Activated T-helper 9 cell treated with anti-CD3 and anti-CD28 coated beads, Interleukin-2, amount 50 U/mL, for 16 hours (primary cell): Measurements from ENCODE around the gene SLC25A42.
"Not testable (repeated sequence)": the region's sequence is repeated elsewhere in the genome, so short reads cannot be mapped to it uniquely, and the experiment has no call there.

Experiments
- DNase-seq: peaks from one replicate; pipeline ENCODE4 v3.0.0-alpha.2; 2020; ENCODE audit warnings: low read depth

The SLC25A42 gene

DNA sequence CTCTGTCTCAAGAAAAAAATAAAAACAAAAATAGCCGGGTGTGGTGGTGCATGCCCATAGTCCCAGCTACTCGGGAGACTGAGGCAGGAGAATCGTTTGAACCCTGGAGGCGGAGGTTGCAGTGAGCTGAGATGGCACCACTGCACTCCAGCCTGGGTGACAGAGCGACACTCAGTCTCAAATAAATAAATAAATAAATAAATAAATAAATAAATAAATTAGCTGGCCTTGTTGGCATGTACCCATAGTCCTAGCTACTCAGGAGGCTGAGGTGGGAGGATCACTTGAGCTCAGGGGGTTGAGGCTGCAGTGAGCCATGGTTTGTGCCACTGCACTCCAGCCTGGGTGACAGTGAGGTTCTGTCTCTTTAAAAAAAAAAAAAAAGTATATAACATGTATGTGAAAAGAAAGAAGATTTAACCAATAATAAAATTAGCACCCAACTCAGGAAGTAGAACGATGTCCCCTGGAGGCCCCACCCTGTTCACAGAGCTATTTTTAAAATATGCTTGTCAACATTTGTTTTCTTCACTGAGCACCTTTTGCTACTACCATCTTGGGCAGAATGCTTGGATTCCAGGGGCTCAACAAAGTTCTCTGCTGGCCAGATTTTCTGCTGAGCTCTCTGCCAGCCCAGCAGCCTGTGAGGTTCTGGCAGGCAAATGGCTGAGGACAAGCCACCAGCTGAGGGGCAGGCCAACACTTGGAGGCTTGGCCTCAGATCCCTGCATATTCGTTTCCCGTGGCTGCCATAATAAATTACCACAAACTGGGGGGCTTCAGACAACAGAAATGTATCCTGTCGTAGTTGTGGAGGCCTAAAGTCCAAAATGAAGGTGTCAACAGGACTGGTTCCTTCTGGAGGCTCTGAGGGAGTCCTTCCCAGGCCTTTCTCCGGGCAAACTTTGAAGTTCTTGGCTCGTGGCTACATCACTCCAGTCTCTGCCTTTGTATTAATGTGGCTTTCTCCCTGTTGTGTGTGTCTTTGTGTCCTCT is 5.2 kb downstream of the SLC25A42 start:
- no peak for DNase-seq

DNA sequence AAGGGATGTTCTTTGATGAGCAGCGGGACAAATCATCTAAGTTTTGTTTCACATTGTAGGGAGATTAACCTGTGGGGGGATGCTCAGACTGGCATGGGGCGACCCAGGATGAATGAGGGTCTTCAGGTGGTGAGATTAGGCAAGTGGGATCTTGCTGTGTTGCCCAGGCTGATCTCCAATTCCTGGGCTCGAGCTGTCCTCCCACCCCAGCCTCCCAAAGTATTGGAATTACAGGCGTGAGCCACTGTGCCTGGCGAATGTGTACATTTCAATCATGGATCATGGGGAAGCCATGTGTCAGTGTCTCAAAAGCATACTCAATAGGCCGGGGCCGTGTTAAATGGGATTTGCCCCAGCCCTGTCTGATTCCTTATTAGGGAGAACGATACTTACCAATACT is 8.1 kb downstream of the SLC25A42 start:
- DNase-seq: no peak

DNA sequence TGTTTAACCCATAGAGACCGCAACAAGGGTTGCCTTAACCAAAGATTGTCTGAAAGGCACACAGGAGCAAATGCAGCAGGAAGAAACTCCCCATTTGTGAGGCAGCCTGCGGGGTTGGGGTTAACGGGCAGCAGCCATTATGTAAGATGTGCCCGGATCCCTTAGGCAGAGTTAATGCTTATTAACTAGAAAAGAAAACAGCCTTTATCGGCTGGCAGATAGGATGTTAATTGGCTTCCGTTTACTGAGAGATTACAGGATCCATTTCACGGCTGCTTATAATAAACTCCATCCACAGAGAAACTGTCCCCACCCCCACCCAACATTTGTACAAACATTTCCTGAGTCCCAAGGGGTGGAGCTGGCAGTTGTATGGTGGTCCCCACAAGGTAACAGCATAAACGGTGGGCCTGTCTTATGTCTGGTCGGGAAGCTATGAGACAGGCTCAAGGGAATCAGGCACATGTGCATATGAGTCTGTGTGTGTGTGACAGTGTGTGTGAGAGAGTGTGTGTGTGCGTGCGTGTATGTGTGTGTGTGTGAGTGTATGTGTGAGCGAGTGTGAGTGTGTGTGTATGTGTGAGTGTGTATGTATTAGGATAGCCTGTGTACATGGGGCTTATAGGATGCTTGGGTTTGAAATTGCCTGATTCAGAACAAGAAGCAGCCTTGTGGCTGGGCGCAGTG is 10.5 kb downstream of the SLC25A42 start:
- DNase-seq: no peak

DNA sequence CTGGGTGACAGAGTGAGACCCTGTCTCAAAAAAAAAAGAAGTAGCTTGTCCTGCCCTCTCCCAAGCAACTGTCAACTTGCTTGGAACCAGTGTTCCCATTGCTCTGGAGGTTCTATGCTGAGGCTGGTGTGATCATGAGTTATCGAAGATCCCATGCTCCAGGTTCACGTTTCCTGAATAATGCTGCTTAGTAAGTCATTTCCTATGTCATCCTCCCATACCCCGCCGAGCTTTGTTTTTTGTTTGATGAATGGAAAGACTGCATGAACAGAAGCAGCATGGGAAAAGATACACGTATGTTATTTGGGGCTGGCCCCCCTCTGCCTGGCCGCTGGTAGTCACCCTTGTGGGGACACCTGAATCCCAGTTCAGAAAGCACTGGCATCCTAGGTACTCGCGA is 11.3 kb downstream of the SLC25A42 start:
- no peak for DNase-seq

DNA sequence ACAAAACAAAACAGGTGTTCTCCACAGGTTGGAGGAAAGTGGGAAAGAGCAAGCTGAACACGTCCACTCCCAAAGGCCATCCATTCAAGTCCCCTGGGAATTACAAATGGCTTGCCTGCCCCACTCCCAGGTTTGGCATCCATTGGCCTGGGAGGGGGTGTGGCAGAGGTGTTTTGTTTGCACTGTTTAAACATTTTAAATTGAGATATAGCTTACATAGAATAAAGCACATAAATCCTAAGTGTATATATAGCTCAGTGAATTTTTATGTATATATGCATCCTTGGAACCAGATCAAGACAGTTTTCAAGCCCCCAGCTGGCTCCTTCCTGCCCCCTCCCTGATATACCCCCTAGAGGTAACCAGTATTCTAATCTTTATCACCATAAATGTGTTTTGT is 12.7 kb downstream of the SLC25A42 start:
- DNase-seq: no peak

DNA sequence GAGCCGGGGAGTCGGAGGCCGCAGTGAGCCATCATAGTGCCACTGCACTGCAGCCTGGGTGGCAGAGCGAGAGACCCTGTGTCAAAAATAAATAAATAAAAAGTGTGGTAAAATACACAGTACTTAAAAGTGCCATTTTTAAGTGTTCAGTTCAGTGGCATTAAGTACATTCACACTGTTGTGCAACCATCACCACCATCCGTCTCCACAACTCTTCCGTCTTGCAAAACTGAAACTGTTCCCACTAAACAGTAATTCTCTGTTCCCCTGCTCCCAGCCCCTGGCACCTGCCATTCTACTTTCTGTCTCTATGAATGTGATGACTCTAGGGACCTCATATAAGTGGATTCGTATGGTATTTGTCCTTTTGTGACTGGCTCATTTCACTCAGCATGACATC is 13.3 kb downstream of the SLC25A42 start:
- DNase-seq: no peak

DNA sequence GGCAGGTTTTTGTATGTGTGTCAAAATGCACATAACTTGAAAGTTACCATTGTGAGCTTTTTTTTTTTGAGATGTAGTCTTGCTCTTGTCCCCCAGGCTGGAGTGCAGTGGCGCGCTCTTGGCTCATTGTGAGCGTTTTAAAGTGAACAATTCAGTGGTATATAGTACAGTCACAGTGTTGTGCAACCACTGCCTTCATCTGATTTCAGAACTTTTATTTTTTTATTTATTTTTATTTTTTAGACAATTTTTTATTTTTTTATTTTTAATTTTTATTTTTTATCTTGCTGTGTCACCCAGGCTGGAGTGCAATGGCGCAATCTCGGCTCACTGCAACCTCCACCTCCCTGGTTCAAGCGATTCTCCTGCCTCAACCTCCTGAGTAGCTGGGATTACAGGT is 15.0 kb downstream of the SLC25A42 start:
- DNase-seq: no peak

DNA sequence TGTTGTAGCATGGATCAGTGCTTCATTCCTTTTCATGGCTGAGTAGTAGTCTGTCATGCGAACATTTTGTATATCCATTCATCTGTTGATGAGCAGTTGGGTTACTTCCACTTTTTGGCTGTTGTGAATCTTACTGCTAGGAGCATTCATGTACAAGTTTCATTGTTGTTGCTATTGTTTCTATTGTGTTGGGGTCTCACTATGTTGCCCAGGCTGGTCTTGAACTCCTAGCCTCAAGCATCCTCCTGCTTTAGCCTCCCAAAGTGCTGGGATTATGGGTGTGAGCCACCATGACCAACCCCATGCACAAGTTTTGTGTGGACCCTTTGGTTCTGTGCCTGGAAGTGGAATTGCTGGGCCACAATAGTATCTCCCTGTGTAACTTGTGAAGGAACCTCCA is 15.8 kb downstream of the SLC25A42 start:
- DNase-seq: no peak

DNA sequence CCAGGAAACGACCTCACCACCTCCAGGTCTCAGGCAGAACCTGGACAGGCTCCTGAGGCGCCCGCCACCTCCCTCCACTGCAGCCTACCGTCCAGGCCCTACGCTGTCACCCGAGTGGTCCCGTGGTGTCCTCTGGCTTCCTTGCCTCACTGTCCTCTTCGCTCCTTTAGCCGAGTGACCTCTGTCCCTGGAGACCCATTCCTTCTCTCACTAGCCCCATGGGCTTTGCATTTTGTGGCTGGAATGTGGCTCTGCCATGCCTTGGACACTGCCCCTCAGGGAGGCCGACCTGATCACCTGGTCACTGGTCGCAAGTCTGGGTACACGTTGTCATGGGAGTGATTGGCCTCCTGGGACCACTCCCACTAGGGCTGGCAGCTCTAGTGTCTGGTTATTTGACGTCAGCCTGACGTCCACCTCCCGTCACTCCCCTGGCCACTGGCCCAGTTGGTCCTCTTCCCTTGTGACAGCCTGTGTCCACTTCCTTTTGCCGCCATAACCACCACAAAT is 17.9 kb downstream of the SLC25A42 start:
- no peak for DNase-seq

DNA sequence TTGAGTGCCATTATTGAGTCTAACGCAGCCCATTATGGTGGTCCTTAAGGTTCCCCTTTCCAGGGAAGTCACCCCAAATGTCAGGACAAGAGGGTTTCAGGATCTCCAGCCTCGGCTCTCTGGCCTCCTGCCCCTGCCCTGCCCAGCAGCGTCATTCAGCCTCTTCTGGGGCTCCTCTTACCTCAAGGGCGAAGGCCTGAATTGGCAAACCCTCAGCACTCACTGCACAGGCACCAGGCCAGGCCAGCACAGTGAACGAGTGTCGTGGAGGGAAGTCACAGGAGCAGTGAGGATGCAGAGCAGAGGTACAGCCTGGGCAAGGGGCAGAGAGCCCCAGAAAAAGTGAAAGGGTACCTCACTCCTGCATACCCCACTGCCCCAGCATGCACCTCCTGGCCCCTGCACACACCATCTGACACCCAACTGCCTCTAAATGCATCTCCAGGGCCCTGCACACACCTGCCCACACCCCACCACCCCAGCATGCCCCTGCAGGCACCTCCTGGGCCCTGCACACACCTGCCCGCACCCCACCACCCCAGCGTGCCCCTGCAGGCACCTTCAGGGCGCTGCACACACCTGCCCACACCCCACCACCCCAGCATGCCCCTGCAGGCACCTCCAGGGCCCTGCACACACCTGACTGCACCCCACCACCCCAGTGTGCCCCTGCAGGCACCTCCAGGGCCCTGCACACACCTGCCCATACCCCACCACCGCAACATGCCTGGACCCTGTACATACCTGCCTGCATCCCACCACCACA is 19.8 kb downstream of the SLC25A42 start:
- no peak for DNase-seq

DNA sequence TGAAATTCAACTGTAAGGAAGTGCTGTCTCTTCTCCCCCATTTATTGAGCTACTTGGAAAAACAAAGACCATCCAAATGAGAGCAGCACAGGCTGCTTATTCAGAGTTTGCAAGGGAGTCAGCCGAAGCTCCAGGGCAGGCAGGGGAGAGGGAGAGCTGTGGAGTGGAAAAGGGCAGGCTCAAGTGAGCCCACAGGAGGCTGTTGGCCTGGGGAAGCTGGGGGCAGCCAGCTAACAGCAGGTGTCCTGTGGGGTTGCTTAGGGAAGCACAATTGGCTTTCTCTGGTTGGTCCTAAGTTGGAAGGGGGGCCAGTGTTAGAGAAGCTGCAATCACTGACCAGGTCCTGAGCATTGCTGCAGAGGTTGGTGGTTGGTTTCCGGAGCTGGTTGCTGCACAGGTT is 23.9 kb downstream of the SLC25A42 start:
- DNase-seq: no peak

DNA sequence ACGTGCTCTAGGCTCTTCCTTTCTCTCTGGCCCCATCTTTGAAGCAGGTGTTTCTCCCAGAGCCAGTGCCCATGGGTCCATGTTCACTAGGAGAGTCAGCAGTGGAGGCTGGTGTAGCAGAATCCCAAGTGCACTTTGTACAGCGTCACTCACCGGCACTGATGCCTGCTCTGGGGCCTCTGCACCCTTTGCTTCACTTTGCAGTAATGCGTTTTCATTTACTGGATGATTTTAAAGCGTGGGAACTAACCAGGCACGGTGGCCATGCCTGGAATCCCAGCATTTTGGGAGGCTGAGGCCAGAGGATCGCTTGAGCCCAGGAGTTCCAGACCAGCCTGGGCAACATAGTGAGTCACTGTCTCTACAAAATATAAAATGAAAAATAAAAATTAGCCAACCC is 30.7 kb downstream of the SLC25A42 start:
- DNase-seq: no peak

DNA sequence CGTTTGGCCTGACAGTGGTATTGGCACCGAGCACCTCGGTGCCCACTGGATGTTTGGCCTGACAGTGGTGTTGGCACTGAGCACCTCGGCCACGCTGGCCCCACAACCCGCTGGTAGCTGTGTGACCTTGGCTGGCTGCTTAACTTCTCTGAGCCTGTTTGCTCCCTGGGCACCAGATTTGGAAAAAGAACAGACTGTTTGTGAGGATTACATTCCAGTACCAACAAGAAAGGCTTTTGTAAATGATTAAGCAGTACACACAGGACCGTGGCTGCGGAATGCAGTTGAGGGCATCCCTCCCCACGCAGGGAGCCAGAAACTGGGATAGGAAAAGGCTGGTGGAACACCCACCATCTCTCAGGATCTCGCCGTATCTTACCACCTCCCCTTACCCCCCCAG is 31.9 kb downstream of the SLC25A42 start:
- DNase-seq: no peak

DNA sequence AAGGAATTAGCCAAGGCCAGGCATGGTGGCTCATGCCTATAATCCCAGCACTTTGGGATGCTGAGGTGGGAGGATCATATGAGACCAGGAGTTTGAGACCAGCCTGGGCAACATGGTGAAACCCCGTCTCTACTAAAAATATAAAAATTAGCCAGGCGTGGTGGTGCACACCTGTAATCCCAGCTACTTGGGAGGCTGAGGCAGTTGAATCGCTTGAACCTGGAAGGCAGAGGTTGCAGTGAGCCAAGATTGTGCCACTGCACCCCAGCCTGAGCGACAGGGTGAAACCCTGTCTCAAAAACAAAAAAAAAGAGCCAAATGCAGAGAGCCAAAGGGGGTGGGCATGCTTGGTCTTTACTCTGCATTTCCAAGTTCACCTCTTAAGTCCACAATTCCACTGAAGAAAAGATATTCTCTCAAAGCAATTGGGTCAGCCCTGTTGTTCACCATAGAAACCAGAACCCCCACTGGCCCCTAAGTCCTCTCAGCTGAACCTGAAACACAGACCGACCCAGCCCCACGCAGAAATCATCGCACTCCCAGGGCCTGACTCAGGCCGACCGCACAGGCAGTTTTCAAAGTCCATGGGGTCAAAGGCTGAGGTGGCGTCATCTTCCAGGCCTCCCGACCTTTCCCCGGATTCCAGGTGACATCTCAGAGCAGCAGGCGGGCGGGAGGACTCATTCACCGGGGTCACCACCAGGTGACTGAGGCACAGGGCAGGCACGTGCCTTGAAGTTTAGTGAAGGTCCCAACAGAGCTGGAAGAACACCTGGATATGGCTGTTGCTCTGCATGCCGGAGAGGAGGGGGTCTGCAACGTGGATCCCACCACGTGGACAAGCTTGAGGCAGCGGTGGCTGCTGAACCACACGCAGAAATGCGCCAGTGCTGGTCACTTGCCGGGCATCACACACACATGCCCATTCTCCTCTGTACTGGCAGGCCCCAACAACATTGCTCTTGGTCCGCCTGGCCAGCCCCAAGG is 33.1 kb downstream of the SLC25A42 start:
- DNase-seq: no peak

DNA sequence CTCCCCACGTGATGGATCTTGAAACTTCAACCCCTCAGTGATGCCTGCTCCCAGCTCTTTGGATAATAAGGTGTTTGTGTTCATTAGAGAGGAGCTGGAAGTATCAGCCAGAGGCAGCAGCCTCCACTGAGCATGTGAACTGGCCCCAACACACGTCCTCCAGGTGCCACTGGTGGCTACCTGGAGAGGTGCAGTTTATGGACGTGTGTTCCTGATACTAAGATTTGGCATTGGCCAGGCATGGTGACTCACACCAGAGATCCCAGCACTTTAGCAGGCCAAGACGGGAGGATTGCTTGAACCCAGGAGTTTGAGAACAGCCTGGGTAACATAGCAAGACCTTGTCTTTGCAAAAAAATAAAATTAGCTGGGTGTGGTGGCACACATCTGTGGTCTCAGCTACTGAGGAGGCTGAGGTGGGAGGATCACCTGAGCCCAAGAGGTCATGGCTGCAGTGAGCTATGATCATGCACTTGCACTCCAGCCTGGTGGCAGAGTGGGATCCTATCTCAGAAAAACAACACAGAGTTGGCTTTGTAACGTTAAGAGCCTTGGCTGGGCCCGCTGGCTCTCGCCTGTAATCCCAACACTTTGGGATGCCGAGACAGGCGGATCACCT is 34.4 kb downstream of the SLC25A42 start:
- DNase-seq: no peak

DNA sequence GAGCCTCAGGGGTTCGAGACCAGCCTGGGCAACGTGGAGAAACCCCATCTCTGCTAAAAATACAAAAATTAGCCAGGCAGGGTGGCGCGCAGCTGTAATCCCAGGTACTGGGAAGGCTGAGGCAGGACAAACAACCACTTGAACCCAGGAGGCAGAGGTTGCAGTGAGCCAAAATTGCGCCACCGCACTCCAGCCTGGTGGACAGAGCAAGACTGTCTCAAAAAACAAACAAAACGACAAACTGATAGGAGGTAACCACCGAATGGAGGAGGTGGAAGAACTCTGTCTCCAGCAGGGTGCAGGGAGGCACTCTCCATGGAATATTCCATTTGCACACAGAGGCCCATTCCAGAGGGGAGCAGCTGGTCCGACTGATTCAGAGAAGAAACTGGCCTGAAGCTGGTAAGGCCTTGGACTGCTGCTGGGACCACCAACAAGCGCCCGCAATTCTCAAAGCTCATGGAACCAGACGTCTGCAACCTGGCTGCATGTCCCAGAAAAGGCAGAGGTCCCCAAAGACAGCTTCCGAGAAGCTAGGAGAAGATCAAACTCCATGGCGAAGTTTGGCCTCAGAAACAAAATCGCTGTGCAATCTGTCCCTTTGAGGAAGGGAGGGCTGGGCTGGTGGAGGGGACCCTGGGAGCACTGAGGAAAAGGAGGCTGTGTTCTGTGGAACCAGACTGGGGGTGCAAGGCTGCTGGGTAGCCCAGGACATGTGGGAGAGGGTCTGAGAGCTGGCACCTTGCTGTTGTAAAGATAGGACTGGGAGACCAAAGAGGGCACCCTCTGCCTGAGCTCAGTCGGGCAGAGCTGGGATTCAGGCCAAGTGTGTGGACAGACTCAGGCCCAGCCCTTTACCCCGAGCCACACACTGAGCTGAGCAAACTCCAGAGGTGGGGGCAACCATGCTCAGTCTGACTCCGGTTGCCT is 35.2 kb downstream of the SLC25A42 start:
- DNase-seq: no peak

DNA sequence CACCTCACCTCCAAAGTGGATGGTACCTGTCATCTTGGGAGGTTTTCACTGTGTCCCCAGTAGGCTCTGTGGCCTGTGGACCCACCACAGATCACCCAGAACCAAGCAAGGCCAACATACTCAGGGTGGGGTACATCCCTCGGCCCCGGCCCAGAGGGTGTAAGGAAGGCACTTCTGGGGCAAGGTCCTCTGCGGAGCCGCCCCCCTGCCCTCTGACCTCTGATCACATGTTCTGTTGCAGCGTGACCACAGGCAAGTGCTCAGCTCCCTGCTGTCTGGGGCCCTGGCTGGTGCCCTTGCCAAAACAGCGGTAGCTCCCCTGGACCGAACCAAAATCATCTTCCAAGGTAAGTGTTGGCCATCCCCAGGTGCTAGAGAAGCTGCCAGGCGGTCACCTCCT is 37.7 kb downstream of the SLC25A42 start:
- no peak for DNase-seq

DNA sequence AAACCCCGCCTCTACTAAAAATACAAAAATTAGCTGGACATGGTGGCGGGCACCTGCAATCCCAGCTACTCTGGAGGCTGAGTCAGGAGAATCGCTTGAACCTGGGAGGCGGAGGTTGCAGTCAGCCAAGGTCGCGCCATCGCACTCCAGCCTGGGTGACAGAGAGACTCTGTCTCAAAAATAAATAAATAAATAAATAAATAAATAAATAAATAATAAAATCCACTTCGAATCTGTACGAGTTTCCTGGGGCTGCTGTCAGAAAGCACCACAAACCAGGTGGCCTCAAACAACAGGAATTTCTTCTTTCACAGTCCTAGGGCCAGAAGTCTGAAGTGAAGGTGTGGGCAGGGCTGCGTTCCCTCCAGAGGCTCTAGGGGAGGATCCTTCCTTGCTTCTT is 38.8 kb downstream of the SLC25A42 start:
- DNase-seq: not testable (repeated sequence)

DNA sequence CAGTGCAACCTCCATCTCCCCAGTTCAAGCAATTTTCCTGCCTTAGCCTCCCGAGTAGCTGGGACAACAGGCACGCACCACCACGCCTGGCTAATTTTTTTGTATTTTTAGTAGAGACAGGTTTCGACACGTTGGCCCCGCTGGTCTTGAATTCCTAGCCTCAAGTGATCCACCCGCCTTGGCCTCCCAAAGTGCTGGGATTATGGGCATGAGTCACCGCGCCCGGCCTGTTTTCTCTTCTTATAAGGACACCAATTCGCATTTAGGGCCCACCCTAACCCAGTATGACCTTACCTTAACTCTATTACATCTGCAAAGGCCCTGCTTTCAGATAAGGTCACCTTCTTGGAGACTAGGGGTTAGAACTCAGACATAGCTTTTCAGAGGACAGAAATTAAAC is 39.4 kb downstream of the SLC25A42 start:
- no peak for DNase-seq
